GM18909 (cell line): ENCODE results near the gene MACROD2.
A peak's percentile ranks its signal among the peaks of the same experiment; 100 is the strongest.

Experiments used
- ATAC-seq: cut with Tn5 transposase; IDR thresholded peaks from one replicate; pipeline ENCODE4 v1.9.1; 2021; ENCODE audit warnings: mild to moderate bottlenecking; ENCODE audit not compliant: unreplicated experiment, poor library complexity

The MACROD2 gene

DNA sequence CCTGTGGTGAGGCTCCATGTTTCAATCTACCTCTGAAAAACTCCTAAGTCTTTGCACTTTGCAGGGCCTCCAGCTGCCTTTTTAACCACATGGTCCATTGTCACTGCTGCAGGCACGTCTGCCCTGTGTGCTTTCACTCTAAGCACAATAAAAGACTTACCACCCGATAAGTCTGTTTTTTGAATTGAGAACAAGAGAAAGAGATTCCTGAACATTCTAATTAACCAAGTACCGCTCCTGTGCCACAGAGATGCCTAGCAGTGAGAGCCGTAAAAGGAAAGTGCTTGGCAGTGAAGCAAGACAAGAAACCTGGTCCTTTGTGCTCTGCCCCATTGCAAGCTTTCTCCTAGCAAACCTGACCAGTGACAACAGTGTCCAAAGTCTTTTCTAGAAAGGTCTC, 829.7 kb downstream of the MACROD2 start:
- ATAC-seq: no peak

GRCh38 chr20:14826543-14827313, 831.4 kb downstream of the MACROD2 start:
- ATAC-seq: no peak

GRCh38 chr20:14828459-14828858, 833.1 kb downstream of the MACROD2 start:
- no peak for ATAC-seq

GRCh38 chr20:14829906-14830305, 834.6 kb downstream of the MACROD2 start:
- ATAC-seq: peak; percentile 63

DNA sequence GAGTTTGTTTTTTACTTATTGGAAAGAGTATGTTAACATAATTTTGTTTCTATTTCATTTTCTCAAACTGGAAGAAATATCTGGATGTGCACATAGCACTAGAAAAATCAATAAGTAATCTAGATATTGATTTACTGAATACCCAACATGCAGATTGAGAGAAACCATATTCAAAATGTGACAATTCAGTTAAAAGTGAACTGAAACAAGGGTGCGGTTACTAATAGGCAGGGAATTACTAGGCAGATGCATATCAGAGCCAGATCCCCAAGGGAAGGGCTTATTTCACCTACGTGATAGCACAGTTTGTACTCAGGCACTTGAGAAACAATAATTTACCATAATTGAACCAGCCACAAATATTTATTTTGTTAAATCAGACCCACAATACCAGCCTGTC, 835.1 kb downstream of the MACROD2 start:
- ATAC-seq: peak; percentile 84

DNA sequence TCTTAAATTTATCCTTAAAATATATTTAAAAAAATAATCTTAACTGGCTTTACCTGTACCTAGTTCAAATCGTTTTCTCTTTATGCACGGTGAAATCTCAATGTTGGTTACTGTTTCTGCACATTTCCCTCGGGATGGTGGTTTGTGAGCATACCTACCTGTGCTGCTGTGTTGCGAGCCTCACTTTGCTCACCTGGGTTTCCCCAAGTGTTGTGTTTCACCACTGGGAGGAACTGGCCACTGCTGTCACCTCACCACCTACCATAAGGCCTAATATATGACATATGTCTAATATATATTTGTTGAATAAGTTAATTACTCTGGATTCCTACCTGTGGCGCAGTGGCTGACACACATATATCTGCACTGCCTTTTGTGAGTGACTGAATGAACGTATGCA, 835.6 kb downstream of the MACROD2 start:
- peak; percentile 16 for ATAC-seq

DNA sequence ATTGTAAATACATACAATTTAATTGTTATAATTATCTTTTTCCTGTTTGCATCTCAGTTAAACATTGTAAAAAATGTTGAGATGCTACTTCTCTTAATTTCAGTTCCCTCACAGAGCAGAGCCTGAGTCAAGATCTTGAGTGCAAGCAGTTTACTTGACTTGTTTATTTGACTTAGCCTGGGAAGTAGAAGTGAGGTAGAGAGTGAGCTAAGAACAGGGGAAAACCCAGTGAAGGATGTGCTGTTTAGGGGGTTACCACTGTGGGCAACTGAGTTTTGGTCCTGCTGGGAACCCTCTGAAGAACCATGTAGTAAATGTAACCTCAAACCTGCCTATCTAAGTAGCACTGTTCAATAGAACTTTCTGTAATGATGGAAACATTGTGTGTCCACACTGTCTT, 837.3 kb downstream of the MACROD2 start:
- peak; percentile 66 for ATAC-seq

DNA sequence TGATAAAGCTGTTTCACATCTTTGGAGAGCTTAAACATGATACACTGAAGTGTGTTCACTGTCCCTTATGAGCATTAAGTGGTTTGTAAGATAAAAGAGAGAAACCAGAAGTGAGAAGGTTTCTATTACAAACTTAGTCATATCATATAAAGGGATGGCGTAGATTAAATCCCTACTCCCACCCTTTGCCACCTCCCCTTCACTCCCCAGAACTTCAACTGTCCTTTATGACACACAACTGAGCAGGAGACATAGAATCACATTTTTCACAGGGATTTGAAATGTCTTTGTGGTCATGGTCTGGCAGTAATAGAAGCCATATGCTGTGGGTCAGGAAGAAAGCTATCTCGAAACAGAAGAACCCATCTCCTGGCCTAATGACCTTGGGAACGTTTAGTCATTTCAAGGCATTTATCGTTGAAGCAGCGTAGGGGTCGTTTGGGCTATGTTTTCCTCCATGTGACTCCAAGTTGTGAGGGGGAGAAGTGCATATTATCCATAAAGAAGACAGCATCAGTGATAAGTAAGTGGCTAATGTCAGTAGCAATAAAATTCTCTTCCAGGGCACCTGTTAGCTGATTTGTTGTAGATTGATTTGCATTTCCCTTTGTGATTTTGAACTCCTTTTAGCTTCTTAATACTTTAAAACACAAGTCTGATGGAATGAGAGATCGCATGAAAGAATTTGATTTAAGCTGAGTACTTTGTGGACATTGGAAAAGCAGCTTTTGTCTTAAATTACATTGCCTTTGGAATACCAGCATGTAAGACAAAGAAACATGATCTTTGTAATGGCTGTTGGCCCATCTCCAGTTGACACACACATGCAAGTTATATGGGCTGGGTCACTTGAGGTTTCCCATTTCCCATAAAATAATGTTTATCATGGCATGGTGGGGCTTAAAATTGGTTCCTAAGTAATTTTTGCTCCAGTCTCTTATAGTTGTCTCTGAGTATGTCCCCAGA, 843.6 kb downstream of the MACROD2 start:
- peak; percentile 88 for ATAC-seq

DNA sequence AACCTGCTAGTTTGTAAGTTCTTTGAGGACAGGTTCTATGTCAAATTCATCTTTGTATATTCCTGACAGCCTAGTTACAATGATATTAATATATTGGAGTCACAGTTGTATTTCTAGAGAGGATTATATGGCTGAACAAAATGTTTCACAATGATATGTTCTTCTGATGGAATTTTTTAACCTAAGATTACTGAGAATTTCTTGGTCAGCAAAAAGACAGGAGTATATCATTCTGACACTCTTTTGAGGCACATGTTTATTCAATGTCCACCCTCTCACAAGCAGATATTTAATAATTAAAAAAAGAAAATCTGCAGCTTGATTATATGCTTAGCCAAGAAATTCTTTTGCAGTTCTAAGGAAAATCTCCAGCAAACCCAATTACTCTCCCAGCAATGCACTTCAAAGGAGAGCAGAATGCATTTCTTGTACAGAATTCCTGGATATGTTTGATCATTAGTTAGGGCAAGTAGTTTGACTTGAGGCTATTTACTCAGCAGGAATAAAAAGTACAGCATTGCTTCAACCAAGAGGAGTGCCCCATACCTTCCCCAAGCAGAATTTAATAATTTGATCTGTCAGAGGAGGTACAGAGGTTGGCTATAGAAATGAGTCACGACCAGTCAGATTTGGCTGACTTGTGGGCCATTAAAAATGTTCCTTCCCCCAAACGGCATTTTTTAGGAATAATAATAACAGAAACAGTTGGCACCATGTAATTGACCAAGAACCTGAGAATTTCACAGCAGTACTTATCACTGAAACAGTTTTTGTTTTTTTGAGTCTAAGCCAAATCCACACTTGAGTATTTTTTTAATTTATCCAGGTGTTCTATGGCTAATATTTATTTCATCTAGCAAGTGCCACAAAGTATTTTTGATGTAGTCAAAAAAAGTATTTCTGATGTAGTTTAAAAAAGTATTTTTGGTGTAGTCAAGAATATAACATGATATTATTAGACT, 850.2 kb downstream of the MACROD2 start:
- no peak for ATAC-seq

- no peak for ATAC-seq
Measured at GRCh38 chr20:14848806-14849205, 853.5 kb downstream of the MACROD2 start.

DNA sequence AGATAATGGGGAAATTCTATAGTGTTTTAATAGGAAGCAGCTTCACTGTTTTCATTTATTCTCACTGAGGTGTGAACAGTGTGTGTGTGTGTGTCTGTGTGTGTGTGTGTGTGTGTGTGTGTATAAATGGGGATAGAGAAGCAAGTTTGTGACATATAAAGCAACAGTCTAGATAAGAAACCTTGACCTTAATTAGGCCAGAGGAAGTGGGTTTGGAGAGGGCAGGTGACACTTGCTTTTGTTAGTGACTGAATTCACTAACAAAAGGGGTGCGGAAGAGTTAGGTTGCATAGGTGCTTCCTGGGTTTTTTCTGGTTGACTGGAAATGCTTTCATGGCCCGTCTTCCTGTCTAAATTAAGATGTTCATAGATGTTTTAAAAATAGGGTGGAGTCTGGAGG, 857.8 kb downstream of the MACROD2 start:
- no peak for ATAC-seq

GRCh38 chr20:14855171-14855570, 859.9 kb downstream of the MACROD2 start:
- no peak for ATAC-seq

- ATAC-seq: no peak
Measured at GRCh38 chr20:14859627-14860026, 864.3 kb downstream of the MACROD2 start.

DNA sequence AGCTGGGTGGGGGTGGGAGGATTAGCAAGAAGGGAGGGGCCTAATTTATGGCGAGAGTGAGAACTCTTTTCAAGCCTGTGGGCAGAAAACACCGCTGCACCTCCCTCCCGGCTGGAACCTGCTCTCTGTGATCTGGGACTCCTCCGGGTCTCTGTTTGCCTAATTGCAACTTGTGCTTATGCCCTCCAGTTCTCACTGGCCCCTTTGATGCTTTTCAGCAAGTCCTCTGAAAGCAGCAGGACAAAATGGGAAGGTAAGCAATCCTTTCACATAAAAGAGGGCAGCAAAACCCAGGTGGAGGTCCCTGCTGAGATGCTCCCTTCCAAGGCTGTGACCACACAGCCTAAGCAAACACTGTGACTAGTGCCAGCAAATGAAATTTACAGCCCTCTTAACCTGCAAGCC, 865.1 kb downstream of the MACROD2 start:
- ATAC-seq: no peak

GRCh38 chr20:14861028-14861699, 865.8 kb downstream of the MACROD2 start:
- ATAC-seq: no peak

GRCh38 chr20:14865169-14865568, 869.9 kb downstream of the MACROD2 start:
- ATAC-seq: no peak

DNA sequence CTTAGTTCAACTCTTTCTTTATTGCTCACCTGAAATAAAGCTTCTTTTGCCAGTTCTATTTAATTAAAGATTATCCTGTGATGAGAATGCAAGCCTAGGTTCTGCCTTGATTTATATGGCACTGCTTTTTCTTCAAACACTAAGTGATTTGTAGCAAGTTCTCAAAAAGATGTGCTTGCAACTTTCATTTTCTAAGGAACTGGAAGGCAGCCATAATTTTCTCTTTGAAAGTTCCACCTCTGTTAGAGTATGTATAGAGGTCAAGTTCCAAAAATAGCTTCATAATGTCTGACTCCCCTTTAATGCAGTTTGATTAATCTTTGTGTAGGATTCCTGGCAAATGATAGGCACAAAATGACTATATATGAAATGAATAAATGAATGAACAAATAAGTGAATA, 870.4 kb downstream of the MACROD2 start:
- no peak for ATAC-seq

GRCh38 chr20:14866841-14867514, 871.7 kb downstream of the MACROD2 start:
- ATAC-seq: no peak
